Erythroblast (primary cell): Measurements from ENCODE around the gene NCAM2.

Experiments
- GATA1 ChIP-seq: IDR thresholded peaks from 2 replicates; pipeline ENCODE4 v1.6.1; 2011; ENCODE audit warnings: low read depth, mild to moderate bottlenecking, control low read depth, low read length, moderate library complexity
- POLR2A ChIP-seq: IDR thresholded peaks from 2 replicates; pipeline ENCODE4 v1.6.1; 2011; ENCODE audit warnings: mild to moderate bottlenecking, low read length

DNA sequence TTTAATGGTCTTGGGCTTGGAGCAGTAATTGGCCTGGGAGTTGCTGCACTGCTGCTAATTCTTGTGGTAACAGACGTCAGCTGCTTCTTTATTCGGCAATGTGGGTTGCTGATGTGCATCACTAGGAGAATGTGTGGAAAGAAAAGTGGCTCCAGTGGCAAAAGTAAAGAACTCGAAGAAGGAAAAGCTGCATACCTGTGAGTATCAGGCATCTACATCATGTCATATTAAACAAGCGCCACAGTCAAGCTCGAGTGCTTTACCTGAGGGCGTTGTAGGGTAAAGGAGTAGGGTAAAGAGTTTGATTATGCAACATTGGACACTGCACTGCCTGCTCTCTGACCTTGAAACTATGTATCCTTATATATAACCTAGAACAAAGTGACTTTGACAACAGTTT, 510.6 kb downstream of the NCAM2 start:
- TF ChIP-seq POLR2A (no peak), GATA1 (no peak)
